Natural killer cell (primary cell): ENCODE data around the gene UBL4B. TPM values are rescaled to one million over a fixed set of nuclear protein-coding genes. Genes with fewer than 3 reads are reported as not detected.

Experiments
- ATAC-seq, 3 donors: fragments of 150-1000 bp in 2 of 3; fragments of 200-7000 bp in 1 of 3; cut with Tn5 transposase; 1 replicate in 1 of 3; 2 replicates in 2 of 3; pipeline ENCODE4 v1.10.0; 2021; ENCODE audit warnings: mild to moderate bottlenecking in 2 of 3, moderate library complexity in 2 of 3
- DNase-seq, 2 donors: peaks; one replicate each; pipeline versions ENCODE4 v3.0.0 to v3.0.0-alpha.2; 2013 to 2021; ENCODE audit warnings: mixed read lengths in 1 of 2
- H3K27ac ChIP-seq: one replicate; pipeline ENCODE4 v1.5.1; 2013; ENCODE audit warnings: mild to moderate bottlenecking, low read length
- H3K27me3 ChIP-seq: one replicate; pipeline ENCODE4 v1.6.1; 2013; ENCODE audit warnings: low read length; ENCODE audit not compliant: control insufficient read depth, insufficient read depth
- H3K36me3 ChIP-seq: one replicate; pipeline ENCODE4 v1.6.1; 2013; ENCODE audit warnings: low read length; ENCODE audit not compliant: control insufficient read depth, insufficient read depth
- H3K4me1 ChIP-seq: one replicate; pipeline ENCODE4 v1.6.1; 2013; ENCODE audit warnings: low read length; ENCODE audit not compliant: control insufficient read depth, insufficient read depth
- H3K4me3 ChIP-seq: one replicate; pipeline ENCODE4 v1.5.1; 2013; ENCODE audit warnings: low read length
- H3K9me3 ChIP-seq: one replicate; pipeline ENCODE4 v1.6.1; 2013; ENCODE audit warnings: low read length; ENCODE audit not compliant: control insufficient read depth, insufficient read depth
- H3K27ac Mint-ChIP-seq, 2 donors: one replicate each; pipeline ENCODE4 v1.8.0; 2022; ENCODE audit warnings: mild to moderate bottlenecking in 2 of 2, mixed read lengths in 2 of 2, moderate library complexity in 1 of 2
- H3K27me3 Mint-ChIP-seq, 2 donors: one replicate each; pipeline ENCODE4 v1.8.0; 2022; ENCODE audit warnings: low read depth in 2 of 2, mixed read lengths in 2 of 2
- H3K36me3 Mint-ChIP-seq: one replicate; pipeline ENCODE4 v1.8.0; 2022; ENCODE audit warnings: mixed read lengths
- H3K4me1 Mint-ChIP-seq, 2 donors: one replicate each; pipeline ENCODE4 v1.8.0; 2022; ENCODE audit warnings: mixed read lengths in 2 of 2
- H3K4me3 Mint-ChIP-seq: one replicate; pipeline ENCODE4 v1.8.0; 2022; ENCODE audit warnings: mild to moderate bottlenecking, moderate library complexity, mixed read lengths
- H3K9me3 Mint-ChIP-seq, 2 donors: one replicate each; pipeline ENCODE4 v1.8.0; 2022; ENCODE audit warnings: mixed read lengths in 2 of 2
- WGBS: methylation state at CpG from one replicate; pipeline ENCODE4 v1.1.7; 2013; ENCODE audit warnings: missing lambda C conversion rate; ENCODE audit not compliant: insufficient coverage; 5-methylcytosine and 5-hydroxymethylcytosine counted together
- intact Hi-C: fragments of 100-400 bp; cut with micrococcal nuclease; formaldehyde crosslinking; loops from one replicate; pipeline ENCODE4 v1.14.2; 2022
- total RNA-seq, 4 donors: library from RNA; stranded (reverse); fragments of 120-200 nt in 1 of 4; gene quantifications; one replicate each; pipeline versions ENCODE4 v1.2.3 to v1.2.4, GENCODE V29; 2013 to 2022
- TF ChIP-seq, protein P1 (sequence below): fragments of 200-600 bp; IDR thresholded peaks from one replicate; pipeline ENCODE4 v1.8.0; 2022; ENCODE audit warnings: antibody characterized with exemption

UBL4B gene
- total RNA-seq, 3 donors from 2014 or later (not counting 1 experiment from before 2014, with no cell fraction given): not detected

DNA sequence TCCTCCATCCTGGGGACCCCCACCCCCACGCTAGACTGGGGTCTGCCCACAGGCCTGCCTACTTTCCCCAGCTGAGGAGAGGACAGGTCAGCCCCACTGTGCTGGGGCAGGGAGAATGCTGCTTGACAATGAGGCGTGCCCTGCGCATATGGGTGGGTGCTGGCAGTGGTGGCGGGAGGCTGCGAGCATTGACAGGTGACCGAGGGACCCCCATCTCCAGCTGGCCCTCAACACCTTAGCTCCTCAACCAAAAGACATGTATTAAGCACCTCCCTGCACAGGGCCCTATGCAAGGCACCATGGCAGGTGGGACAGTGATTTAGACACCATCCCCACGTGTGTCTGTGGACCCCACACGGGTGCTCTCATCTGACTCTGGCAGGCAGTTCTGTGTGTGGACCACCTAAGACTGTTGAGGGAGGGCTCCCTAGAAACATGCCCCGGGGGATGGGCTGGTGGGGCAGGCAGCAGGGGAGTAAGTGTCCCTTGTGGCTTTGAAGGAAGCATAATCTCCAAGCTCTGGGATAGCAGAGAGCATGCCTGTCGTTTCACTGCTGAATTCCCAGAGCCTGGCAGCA, 23.4 kb upstream of the UBL4B start:
- H3K36me3 ChIP-seq: no peaks in the 10 kb centered on the region
- 81% methylated on average over 10 of the region's 10 CpGs for WGBS
- ATAC-seq: no peak
- H3K27me3 ChIP-seq: peaks cover 6% of the 10 kb centered on the region
- no peaks in the 10 kb centered on the region for H3K9me3 ChIP-seq
- no peak overlapping the region for H3K27ac ChIP-seq
- Mint-ChIP-seq H3K4me1 (peaks cover 7 to 11% of the 10 kb centered on the region in 2 donors), H3K27me3 (peaks cover 30 to 51% of the 10 kb centered on the region in 2 donors), H3K4me3 (no peak overlapping the region), H3K27ac (no peak overlapping the region), H3K9me3 (no peaks in the 10 kb centered on the region), H3K36me3 (no peaks in the 10 kb centered on the region)
- no peak for DNase-seq
- no peak overlapping the region for H3K4me3 ChIP-seq
- TF ChIP-seq, protein P1, sequence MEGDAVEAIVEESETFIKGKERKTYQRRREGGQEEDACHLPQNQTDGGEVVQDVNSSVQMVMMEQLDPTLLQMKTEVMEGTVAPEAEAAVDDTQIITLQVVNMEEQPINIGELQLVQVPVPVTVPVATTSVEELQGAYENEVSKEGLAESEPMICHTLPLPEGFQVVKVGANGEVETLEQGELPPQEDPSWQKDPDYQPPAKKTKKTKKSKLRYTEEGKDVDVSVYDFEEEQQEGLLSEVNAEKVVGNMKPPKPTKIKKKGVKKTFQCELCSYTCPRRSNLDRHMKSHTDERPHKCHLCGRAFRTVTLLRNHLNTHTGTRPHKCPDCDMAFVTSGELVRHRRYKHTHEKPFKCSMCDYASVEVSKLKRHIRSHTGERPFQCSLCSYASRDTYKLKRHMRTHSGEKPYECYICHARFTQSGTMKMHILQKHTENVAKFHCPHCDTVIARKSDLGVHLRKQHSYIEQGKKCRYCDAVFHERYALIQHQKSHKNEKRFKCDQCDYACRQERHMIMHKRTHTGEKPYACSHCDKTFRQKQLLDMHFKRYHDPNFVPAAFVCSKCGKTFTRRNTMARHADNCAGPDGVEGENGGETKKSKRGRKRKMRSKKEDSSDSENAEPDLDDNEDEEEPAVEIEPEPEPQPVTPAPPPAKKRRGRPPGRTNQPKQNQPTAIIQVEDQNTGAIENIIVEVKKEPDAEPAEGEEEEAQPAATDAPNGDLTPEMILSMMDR: no peak
- intact Hi-C loops: loop anchor here (10.0 kb wide), 1 partner anchor 376 kb away; no protein-coding TSS in a partner anchor
- peaks cover 6% of the 10 kb centered on the region for H3K4me1 ChIP-seq

DNA sequence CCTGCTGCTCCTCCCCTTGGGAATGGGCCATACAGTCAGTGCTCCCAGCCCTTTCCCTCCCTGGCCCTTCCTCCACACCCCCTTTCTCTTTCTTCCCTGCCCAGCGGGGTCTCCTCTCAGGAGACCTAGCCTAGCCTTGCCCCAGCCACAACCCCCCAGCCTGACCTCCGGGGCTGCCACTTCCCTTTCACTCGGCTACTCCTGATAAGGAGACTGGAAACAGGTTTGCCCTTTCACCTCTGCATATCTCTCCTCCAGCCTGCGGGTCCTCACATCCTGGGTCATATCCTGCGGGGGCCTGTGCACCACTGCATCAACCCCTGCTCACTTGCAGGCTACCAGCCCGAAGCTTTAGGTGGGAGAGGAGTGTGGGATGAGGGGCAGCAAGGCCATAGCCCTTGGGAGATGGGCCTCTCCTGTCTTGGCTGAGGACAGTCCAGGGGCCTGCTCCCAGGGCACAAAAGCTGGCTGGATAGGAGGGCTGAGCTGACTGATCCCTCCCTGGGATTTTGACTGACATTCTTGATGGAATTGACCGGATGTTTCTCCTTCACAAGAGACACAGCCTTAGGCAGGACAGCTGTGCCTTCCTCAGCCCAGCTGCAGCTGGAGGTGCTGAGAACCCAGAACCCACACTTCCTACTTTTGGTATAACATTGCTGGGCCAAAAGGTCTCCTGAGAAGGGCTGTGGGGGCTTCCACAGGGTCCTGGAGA, 22.5 kb upstream of the UBL4B start:
- TF ChIP-seq, protein P1: no peak
- 60% methylated on average over 7 of the region's 7 CpGs for WGBS
- Histone ChIP-seq H3K27ac (no peak overlapping the region), H3K4me3 (no peak overlapping the region), H3K4me1 (no peaks in the 10 kb centered on the region), H3K27me3 (no peaks in the 10 kb centered on the region), H3K36me3 (no peaks in the 10 kb centered on the region), H3K9me3 (no peaks in the 10 kb centered on the region)
- H3K9me3 Mint-ChIP-seq: no peaks in the 10 kb centered on the region
- no peak overlapping the region for H3K4me3 Mint-ChIP-seq
- H3K27me3 Mint-ChIP-seq: peaks cover 33 to 43% of the 10 kb centered on the region in 2 donors
- no peak overlapping the region for H3K27ac Mint-ChIP-seq
- DNase-seq: no peak
- H3K4me1 Mint-ChIP-seq: peaks cover 3% of the 10 kb centered on the region in 2 donors
- no peaks in the 10 kb centered on the region for H3K36me3 Mint-ChIP-seq
- no peak for ATAC-seq
- intact Hi-C loops: loop anchor here (10.0 kb wide), 1 partner anchor 375 kb away; no protein-coding TSS in a partner anchor

DNA sequence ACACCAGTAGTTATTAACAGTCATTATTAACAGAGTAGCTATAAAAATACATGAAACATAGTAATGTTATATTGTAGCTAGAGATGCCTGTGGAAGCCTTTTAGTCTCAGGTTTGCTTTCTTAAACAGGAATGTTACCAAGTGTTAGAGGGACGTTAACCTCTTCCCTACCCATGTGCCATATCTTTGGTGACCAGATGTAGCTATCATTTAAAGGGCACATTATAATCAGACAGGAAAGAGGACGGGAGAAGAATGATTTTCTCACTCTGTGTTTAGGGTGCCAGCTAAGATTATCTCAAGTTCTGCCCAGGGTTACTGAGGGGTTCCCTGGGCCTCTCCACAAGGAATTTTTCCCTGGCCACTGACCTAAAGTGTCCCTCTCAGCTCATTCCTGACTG, 20.9 kb upstream of the UBL4B start:
- Mint-ChIP-seq H3K9me3 (no peaks in the 10 kb centered on the region), H3K4me1 (no peaks in the 10 kb centered on the region), H3K27me3 (peaks cover 24 to 28% of the 10 kb centered on the region in 2 donors), H3K36me3 (no peaks in the 10 kb centered on the region), H3K27ac (no peak overlapping the region), H3K4me3 (no peak overlapping the region)
- intact Hi-C loops: no loop called here
- Histone ChIP-seq H3K4me3 (no peak overlapping the region), H3K9me3 (no peaks in the 10 kb centered on the region), H3K27me3 (no peaks in the 10 kb centered on the region), H3K4me1 (no peaks in the 10 kb centered on the region), H3K36me3 (no peaks in the 10 kb centered on the region), H3K27ac (no peak overlapping the region)
- DNase-seq: no peak
- TF ChIP-seq, protein P1: no peak
- 81% methylated on average over 1 of the region's 2 CpGs for WGBS
- no peak for ATAC-seq
